GM19239 (cell line): Measurements from ENCODE around the gene PALM2AKAP2.
A peak's percentile ranks its signal among the peaks of the same experiment; 100 is the strongest.
"Not testable (repeated sequence)": the region's sequence is repeated elsewhere in the genome, so short reads cannot be mapped to it uniquely, and the experiment has no call there.

Experiments
- DNase-seq: peaks from one replicate; pipeline ENCODE4 v3.0.0; 2011; ENCODE audit warnings: low spot score; ENCODE audit not compliant: insufficient read length
- FAIRE-seq: peaks from 2 replicates; lab custom pipeline; 2011; peaks lifted over from hg19 to GRCh38; lab: Jason Lieb, UNC

PALM2AKAP2 gene

DNA sequence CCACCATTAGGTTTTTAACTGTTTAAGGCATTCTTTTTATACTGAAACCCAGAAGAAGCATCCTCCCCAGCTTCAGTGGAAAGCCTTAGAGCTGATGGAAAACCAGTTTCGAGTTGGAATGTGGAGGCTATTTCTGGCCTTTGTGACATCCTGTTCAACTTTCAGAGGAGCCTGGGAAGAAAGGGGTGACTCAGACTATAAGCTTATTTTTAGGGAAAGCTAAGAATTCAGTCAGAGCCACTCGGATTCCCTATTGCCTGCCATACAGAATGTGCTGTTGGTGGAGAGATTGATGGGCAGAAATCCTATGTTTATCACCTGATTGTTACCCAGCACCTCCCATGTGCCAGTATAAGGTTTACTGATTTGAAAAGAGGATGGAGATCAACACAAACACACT, 19.8 kb downstream of the PALM2AKAP2 start:
- no peak for FAIRE-seq
- no peak for DNase-seq

DNA sequence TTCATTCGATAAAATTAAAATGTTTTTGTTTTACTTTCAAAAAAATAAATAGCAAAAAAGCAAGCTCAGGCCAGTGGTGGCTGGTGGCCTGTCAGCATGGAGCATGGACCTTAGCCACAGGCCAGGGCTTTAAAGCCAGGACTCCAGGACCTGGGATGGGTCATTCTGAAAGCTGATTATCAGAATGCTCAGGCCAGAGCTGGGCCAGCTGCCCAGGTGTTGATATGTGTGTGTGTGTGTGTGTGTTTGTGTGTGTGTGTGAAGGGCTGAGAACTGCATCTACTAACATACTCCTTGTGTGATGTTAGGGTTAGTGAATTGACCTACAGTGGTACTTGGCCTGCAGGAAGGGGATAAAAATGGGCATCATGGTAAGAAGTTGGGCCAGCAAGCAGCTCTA, 21.5 kb downstream of the PALM2AKAP2 start:
- FAIRE-seq, result no peak
- no peak for DNase-seq

DNA sequence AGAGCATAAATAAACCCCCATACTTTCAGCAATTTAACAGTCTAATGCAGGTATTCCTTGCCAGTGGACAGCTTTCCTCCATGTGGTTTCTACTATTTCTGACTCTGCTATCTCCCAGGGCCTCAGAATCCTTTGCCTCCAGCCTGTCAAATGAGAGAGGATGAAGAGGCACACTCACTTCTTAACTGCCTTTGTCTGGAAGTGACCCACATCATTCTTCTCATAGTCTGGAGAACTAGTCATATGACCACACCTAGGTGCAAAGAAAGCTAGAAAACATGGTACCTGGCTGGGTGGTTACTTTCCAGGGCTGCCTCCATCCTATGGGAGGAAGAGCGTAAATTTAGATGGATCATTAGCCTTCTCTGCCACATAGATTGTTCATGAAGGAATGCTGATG, 22.5 kb downstream of the PALM2AKAP2 start:
- no peak for DNase-seq
- no peak for FAIRE-seq

- FAIRE-seq, result no peak
- no peak for DNase-seq
These were observed 25.1 kb downstream of the PALM2AKAP2 start for GRCh38 chr9:109805050-109805449.

DNA sequence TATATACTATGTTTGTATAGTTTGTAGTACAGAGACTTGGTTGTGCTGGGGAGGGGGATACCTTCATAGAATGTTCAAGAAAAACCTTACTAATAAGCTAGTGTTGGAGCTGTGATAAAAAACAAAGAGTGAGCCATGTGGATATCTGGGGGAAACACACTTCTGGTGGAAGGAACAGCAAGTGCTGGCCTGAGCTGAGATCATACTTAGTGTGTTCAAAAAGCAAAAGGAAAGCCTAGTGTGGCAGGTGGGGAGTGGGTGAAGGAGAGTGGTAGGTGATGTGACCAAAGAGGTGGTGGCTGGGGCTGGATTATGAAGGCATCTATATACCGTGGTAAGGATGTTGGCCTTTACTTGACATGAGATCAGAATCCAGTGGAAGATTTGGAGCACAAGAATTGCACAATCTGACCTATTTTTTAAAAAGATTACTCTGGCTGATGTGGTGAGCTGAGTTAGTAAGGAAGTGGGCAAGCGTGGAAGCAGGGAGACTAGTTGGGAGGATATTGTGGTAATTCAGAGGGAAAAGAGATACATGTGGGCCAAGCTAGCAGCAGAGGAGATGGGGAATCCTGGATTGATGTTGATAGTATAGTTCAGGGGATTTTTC, 26.6 kb downstream of the PALM2AKAP2 start:
- FAIRE-seq, result no peak
- no peak for DNase-seq

- DNase-seq (no peak), FAIRE-seq (no peak)
These were observed 31.9 kb downstream of the PALM2AKAP2 start for GRCh38 chr9:109811876-109812275.

GRCh38 chr9:109812331-109812730, 32.3 kb downstream of the PALM2AKAP2 start:
- DNase-seq (no peak), FAIRE-seq (no peak)

DNA sequence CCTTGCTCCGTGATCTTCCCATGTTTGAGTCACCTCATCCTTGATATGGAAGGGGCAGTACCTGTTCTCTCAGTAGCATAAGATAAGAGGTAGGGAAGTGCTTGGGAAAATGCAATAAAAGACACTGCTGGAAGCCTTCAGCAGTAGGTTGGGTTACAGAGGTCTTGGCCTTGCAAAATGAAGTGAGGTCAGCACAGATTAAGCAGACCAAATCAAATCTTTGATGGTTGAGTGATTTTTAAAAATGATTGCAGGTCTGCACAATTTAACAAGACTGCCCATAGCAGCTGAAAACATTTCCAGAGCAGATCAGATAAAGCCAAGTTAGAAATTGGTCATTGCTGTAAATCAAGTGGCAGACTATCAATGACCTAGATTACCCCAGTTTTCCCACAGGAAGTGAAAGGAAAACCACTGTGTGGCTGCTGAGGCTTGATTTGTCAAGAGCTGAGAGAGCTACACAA, 32.9 kb downstream of the PALM2AKAP2 start:
- no peak for FAIRE-seq
- DNase-seq, result no peak

GRCh38 chr9:109813303-109813702, 33.3 kb downstream of the PALM2AKAP2 start:
- no peak for FAIRE-seq

GRCh38 chr9:109813829-109814228, 33.8 kb downstream of the PALM2AKAP2 start:
- DNase-seq, result no peak
- FAIRE-seq, result no peak

More at GRCh38 chr9:109813303-109813702, 33.3 kb downstream of the PALM2AKAP2 start:
- DNase-seq, result no peak

DNA sequence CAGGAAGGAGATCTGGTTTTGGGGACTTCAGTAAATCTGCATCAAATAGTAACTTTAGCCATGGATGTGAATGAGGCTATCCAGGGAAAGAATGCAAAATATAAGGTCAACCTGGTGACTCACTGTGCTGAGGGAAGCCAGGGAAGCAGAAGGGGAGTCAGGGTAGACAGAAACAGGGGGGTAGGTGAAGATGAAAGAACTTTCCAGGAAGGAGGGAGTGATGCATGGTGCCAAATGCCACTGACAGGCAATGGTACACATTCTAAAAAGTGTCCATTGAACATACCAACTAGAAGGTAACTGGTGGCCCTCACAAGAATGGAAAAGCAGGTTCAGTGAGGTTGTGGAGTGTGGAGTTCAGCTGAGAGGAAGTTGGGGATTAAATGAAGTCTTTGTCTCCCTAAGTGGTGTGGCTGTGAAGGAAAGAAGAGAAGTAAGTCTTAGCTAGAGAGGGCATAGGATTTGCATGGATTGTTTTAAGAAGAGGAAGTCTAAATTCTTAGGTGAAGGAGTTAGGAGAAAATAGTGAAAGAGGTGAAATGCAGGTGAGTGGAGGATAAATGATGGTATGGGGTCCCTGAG, 35.5 kb downstream of the PALM2AKAP2 start:
- FAIRE-seq, result no peak
- no peak for DNase-seq

GRCh38 chr9:109816490-109816889, 36.5 kb downstream of the PALM2AKAP2 start:
- DNase-seq (no peak), FAIRE-seq (no peak)

- DNase-seq, result no peak
- FAIRE-seq, result no peak
These were observed 37.3 kb downstream of the PALM2AKAP2 start for GRCh38 chr9:109817146-109817845.

GRCh38 chr9:109817846-109818472, 38.0 kb downstream of the PALM2AKAP2 start:
- DNase-seq (peak; percentile 44), FAIRE-seq (peak; percentile 80)

DNA sequence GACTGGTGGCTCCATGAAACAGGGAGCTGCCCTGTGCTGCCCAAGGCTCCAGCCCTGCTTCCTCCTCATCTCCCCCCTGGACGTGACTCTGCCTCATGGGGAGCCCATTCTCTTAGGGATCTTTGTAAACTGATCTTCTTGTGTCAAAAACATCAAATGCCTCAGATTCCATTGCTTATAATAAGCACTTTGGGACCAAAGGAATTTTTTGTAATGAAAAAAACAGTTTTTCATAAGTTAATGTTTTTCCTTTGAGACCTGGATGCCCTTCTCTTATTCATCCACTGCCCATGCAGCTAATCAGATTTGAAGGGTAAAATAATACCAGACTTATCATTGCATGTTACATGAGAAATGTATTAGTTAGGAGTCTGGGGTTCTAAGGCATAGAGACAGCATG, 41.7 kb downstream of the PALM2AKAP2 start:
- no peak for DNase-seq
- FAIRE-seq, result no peak

- DNase-seq, FAIRE-seq: not testable (repeated sequence)
These were observed 45.4 kb downstream of the PALM2AKAP2 start for GRCh38 chr9:109825383-109825782.

GRCh38 chr9:109826559-109826958, 46.6 kb downstream of the PALM2AKAP2 start:
- no peak for FAIRE-seq

DNA sequence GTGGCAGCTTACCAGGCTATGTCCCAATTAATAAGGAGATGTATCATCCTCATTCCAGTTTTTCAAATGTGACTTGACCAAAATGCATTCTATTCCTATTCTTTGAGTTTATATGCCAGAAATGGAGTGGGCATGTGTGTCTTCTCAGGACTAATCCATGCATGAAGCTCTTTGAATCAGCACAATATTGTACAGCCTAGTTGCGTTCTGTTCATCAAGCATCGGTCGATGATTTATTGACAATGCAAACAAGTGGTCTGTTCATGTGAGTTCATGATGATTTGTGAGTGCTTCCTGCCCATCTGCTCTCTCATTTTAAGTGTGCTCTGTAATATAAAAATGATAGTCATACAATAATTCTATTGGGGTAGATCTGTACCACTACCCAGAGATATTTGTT, 48.3 kb downstream of the PALM2AKAP2 start:
- DNase-seq, result no peak
- no peak for FAIRE-seq

More at GRCh38 chr9:109826559-109826958, 46.6 kb downstream of the PALM2AKAP2 start:
- DNase-seq, result no peak
